GM18499 (cell line): ENCODE data around the gene TP73.

Experiments used
- ATAC-seq: cut with Tn5 transposase; IDR thresholded peaks from one replicate; pipeline ENCODE4 v1.9.1; 2021; ENCODE audit warnings: moderate number of reproducible peaks; ENCODE audit not compliant: insufficient read depth, unreplicated experiment

The TP73 gene

DNA sequence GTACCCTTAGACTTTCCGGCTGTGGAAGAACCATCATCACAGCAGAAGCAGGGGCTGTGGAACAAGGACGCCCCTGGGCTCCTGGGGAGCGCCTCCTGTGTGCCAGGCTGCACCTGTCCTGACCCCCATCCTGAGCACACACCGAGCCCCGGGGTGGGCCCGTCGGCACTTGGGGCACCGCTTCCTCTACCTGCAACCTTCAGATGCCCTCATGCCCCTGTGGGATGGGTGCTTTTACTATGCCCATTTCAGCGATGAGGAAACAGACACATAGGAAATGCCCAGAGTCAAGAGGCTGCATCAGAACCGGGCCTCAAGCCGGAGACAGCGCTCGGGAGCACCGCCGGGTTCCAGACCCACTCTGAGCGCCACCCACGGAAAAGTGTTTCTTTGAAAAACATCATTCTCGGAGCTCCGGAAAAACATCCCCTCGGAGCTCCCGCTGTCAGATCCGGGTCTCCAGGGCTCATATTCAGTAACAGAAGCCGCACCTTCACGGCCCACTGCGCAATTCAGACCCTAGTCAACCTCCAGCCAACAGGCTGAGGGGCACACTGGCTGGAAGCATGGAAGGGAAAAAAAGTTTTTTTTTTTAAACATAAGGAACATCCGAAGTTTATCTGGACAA is 19.5 kb upstream of the TP73 start:
- ATAC-seq: no peak

DNA sequence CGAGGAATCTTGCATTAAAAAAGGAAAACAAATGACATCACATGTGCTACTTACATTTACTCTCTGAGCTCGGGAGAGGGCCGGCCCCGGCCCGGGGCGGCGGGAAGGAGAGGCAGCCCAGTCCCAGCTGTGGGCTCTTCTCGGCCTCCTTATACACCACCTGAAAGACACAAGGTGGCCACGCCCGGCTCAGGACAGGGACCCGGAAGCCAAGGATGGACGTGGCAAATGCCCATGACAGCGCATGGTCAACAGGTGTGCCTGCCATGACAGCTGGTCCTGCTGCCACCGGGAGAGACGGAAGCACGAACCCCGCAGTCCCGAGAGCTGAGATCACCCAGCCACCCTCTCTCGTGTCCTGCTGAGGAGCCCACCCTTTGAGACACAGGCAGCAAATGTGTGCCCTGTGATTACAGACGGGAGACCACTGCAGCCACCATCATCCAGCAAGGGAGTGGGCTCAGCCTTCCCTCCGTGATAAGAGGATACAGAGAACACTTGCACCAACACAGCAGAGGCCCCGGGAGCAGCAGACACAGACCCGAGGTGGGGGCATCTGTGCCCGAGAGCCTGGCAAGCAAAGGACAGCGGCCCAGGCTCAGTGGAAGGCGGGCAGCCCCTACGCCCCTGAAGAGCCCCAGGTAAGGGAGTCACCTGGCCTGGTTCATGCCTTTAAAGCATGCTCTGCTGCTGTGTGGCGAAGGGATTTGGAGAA is 18.8 kb upstream of the TP73 start:
- ATAC-seq: no peak

DNA sequence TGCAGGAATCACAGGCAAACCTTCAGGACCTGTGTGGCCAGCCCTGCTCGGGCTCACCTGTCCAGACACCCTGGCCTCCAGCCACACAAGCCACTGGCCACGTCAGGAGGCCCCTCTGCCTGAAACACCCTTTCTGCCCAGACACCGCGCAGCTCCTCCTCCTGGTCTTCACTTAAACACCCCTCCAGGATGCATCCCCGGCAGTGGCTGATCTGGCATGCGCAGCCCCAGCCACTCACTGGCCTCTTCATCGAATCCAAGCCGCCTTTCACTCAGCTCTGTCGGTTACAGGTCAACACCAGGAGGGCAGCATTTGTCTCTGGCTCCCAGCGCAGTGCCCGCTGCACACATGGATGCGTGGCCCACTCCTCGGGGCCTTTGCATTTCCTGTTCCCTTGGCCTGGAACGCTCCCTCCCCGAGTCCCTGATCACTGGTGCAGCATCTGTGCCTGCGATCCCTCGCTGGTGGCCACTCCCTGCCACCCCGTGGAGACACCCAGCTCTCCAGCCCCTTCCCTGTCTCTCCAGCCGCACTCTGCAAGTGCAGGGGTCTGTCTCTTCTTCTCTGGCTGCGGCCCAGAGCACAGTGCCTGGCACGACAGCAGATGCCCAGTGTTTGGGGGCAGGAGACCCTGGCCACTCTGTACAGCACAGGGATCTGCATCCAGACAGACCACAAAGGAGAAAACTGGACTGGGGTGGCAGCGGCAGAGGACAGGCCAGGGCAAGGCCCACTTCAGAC is 18.1 kb upstream of the TP73 start:
- no peak for ATAC-seq

DNA sequence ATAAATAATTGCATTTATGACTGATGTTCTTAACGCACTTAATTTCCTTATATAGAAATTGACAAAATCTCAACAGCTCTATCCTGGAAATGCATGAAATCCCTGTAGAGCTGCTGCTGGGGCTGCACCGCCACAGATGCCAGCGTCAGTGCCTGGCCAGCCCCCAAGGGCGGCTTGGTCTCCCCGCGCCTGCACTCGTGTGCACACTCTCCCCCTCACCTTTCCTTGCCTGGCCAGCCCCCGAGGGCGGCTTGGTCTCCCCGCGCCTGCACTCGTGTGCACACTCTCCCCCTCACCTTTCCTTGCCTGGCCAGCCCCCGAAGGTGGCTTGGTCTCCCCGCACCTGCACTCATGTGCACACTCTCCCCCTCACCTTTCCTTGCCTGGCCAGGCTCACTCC is 16.2 kb upstream of the TP73 start:
- ATAC-seq: no peak

DNA sequence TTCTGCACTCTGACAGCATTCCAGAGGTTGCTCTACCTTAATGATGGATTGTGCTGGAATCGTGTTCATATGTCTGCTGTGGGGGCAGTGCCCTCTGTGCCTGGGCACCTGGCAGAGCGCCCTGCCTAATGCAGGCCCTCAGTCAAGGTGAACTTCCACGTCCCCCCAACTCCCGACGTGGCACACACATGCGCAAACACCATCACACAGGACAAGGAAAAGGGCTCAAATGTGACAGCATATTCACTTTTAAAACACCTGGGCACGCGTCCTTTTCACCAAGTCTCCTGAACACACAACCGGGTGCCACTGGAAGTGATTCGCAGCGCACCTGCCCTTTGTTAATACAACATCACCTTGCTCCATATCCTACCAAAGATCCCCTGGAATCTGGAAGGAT is 15.8 kb upstream of the TP73 start:
- no peak for ATAC-seq

DNA sequence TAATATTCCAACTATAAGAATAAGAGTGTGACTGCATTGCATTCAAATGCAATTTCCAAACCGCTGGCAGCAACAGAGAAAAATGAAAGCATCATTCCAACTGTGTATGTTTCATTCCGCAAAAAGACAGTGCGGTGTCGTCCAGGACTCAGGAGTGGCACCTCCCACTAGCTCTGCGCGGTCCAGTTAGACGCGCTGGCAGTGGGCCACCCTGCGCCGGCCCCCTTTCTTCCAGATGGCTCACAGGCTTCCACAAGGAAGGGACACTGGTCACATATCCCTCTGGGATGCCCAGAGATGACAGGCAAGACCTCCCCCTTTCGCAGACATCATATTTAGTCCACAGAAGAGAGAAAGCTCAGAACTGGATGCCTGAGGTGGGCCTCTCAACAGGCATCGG is 14.3 kb upstream of the TP73 start:
- ATAC-seq: no peak

DNA sequence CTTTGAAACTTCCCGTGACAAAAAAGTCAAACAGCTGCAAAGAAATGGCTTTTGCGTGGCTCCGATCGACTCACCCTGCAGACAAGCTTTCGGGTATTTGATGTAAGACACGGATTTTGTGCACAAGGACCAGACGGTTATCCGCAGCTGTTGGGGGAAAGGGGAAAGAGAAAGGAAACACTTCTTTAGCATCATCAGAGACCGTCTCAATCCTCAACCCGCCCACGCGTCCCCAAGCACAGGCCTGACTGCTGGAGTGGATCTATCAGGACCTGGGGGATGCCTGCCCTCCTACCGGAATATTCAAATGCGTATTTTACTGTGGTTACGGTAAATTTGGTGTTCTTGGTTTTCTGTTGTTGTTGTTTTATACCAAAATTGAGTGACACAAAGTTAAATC is 13.6 kb upstream of the TP73 start:
- ATAC-seq: no peak

DNA sequence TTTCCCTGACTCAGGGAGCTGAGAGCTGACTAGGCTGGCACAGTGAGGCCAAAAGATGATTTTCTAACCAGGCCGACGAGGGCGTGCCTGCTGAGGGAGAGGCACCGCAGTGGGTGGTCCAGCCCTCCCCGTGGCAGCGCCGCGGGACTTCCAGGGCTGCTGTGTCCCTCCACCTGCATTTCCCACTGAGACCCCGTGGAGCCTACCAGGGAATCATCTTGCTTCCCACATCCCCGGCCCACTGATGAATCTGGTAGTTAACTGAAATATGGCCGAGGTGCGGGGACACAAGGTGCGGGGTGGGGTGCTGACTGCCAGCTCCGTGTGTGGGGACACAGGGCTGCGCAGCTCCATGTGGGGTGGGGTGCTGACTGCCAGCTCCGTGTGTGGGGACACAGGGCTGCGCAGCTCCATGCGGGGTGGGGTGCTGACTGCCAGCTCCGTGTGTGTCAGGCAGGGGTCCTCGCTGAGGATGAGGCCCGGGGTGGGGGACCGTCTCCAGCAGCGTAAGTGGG is 12.9 kb upstream of the TP73 start:
- ATAC-seq: no peak

DNA sequence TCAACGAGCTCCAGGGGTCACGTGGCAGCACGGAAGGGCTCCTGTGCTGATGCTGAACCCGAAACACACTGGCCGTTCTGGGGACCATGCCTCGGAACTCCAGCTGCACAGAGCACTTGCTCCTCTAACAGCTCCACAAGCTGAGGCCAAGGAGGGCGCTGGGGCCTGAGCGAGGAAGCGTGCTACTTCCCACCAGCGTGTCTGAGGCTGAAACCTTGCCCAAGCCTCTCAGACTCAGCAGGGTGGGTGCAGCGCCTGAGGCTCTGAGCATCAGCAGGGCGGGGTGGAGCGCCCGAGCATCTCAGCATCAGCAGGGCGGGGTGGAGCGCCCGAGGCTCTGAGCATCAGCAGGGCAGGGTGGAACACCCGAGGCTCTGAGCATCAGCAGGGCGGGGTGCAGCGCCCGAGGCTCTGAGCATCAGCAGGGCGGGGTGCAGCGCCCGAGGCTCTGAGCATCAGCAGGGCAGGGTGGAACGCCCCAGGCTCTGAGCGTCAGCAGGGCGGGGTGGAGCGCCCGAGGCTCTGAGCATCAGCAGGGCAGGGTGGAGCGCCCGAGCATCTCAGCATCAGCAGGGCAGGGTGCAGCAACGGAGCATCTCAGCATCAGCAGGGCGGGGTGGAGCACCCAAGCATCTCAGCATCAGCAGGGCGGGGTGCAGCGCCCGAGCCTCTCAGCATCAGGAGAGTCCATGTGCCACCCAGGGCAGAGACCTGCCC is 12.0 kb upstream of the TP73 start:
- ATAC-seq: no peak

DNA sequence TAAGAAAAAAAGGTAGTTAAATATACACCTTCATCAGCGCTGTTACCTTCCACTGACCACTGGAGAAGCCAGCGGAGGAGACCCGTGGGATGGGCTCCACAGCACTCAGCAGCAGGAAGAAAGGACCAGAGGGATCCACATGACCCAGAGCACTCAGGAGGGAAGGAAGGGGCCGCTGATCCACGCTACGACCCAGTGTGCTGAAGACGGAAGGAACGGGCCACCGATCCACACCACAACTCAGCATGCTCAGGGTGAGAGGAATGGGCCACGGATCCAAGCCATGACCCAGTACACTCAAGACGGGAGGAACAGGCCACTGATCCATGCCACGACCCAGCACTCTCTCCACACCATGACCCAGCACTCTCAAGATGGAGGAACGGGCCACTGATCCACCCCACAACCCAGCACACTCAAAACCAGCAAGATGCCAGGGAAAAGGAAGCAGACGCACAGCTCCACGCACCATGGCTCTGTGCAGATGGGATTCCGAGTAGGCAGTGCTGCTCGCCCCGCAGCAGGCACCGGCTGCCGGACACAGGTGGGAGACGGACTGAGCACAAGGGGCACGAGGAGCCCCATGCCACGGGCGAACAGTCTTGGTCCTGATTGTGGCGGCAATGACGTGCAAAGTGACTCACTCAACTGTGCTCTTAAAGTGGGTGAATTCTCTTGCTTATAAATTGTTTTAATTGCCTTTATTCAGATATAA is 11.1 kb upstream of the TP73 start:
- ATAC-seq: no peak

DNA sequence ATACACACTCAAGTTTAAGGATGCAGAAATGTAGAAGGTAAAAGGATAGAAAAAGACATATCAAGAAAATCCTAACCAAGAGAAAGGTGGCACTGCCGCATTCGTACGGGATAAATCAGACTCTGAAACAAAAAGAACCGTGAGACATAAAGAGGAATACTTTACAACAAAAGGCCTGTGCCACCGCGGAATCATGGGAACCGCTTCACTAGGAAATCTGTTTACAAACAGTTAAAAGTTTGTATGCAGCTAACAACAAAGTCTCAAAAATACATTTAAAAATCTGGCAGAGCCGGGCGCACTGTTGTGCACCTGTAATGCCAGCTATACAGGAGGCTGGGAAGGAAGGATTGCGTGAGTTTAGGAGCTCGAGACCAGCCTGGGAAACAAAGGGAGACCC is 10.5 kb upstream of the TP73 start:
- no peak for ATAC-seq

DNA sequence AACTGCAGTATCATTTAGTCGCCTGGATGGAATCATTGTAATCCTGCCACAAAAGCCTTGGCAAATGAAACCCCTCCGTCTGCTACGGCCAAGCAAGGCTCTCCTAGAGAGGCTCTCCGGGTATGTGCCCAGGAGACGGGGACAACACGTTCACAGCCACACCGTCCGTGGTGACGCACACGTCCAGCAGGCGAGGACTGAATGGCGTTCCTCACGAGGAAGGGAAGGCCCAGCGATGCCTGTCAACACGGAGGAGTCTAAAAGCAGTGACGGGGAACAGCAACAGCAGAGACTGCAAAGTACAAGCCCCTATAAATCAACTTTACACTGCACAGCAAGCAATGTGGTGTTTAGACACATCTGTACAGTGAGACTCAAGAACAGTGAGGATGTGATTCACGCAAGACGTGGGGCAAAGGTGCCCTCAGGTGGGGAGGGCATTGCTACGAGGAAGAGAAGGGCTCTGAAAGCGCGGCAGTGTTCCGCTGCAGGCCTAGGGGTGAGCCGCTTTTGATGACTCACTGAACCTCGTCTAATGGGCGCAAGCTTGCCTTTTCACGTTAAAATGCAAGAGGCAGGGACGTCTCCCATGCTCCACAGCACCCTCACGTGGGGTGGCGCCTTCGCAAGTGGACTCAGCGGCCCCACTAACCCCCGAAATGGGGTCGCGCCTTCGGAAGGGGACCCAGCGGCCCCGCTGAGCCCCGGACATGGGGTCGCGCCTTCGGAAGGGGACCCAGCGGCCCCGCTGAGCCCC is 9.2 kb upstream of the TP73 start:
- ATAC-seq: no peak

DNA sequence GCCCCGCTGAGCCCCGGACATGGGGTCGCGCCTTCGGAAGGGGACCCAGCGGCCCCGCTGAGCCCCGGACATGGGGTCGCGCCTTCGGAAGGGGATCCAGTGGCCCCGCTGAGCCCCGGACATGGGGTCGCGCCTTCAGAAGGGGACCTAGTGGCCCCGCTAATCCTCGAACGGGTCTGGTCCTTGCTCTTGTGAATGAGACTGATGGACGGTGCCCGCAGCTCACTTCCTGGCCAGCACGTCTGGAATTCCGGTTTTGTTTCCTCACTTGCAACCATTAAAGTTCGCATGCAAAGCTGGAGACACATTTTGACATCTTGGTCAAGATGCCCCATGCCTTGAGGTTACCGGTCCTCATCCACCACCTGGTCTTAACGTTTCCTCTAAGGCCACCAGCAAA is 8.0 kb upstream of the TP73 start:
- no peak for ATAC-seq

DNA sequence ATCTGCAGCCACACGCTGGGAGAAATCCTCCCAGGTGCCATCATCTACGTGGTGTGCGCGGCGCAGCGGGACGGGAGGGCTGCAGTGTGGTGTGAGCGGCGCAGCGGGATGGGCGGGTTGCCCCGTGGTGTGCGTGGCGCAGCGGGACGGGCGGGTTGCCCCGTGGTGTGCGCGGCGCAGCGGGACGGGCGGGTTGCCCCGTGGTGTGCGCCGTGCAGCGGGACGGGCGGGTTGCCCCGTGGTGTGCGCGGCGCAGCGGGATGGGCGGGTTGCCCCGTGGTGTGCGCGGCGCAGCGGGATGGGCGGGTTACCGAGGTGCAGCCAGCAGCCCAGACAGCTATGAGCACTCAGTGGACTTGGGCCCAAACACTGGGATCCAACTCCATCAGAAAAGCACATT is 7.1 kb upstream of the TP73 start:
- ATAC-seq: no peak

DNA sequence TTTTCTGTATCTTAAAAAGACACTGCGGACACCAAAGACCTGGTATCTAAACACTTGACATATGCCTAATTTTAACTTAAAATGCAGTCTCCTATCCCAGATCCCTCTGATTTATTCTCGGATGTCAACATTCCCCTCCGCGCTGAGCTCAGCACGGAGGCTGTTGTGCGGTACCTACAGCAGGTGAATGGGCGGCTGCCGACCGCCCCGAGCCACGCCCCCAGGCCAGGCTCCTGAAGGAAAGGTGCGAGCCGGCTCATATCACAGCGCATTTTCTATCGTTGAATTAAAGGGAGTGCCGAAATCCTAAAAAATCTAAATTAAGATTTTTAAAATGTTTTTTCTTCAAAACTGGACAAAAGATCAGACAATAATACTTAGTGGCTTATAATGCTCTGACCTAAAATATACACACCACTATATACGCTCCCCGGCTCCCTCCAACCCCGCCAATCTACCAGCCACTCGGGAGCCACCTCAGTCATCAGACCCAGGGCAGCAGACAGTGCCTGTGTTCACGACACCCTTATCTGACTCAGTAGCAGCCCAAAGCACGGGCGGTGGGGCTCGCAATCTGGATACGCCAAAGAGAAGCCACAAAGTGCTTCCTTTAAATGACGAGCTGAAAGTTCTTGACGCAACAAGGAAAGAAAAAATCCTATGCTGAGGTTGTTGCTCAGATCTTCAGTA is 6.5 kb upstream of the TP73 start:
- ATAC-seq: no peak

DNA sequence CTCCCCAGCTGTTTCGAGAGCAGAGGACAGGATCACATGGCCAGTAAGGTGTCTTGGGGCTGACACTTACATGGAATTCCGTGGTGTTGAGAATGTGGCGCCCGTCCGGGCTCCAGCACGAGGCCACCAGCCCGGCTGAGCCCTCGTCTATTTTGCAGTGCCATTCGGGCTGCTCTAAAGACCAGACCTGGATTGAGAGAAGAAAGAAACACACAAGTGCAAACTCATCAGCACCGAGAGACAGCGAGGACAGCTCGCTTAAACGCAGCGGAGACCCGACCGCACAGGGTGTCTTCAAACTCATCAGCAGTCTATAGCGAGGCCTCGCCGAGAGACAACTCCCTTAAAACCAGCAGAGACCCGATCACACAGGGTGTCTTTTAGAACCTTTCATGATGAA is 5.7 kb upstream of the TP73 start:
- no peak for ATAC-seq

DNA sequence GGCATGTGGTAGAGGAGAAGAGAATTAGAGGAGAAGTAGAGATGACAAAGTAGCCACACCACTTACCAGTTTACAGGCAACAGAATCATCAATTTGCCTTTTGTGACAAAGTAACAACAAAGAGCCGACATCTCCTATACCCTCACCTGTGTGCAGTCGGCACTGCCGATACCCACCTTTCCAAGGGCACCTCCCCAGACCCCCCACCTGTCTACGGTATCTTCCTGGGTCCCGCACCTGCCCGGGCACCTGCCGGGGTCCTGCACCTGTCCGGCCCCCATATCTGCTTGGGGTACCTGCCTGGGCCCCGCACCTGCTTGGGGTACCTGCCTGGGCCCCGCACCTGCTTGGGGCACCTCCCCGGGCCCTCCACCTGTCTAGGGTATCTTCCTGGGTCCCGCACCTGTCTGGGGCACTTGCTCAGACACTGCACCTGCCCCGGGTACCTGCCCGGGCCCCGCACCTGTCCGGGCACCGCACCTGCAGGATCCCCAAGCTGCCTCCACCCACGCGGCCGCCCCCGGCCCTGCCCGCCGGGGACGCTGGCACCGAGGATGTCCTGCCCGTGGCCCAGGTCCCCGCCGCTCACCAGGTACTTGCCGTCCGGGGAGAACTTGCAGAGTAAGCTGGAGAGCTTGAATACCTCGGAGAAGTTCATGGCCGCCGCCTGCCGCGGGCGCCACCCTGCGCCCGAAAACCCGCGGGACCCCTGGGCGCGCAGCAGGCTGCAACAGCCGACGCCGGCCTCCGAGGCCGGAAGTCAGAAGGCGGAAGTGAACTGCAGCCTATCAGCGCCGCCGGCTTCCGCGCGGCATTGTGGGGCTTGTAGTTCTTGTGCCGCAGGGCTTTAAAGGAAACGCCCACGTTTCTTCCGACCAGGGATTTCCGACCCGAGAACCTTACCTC is 2.7 kb upstream of the TP73 start, which contains the start of gene WRAP73:
Gene WRAP73 (minus strand): TSS at position 762 of the 906 bp plus-strand sequence. CDS start 104 bp downstream, at position 658.
- ATAC-seq: no peak
